SU-DHL-6 (cell line): ENCODE data around the gene CTNND2.

ENCODE experiments used
- H2AFZ ChIP-seq: fragments of 200-600 bp; sonication (generic); 2 replicates; pipeline ENCODE4 v1.6.1; 2014; ENCODE audit warnings: low read depth, mild to moderate bottlenecking, moderate library complexity, mixed read lengths, antibody characterized with exemption, low read length; ENCODE audit not compliant: severe bottlenecking
- H3F3A ChIP-seq: fragments of 200-600 bp; shearing (Covaris generic); 2 replicates; pipeline ENCODE4 v1.6.0; 2016; ENCODE audit warnings: antibody characterized with exemption, mild to moderate bottlenecking; ENCODE audit not compliant: insufficient read depth
- H3K27ac ChIP-seq: fragments of 200-600 bp; sonication (generic); 2 replicates; pipeline ENCODE4 v1.5.1; 2016; ENCODE audit warnings: low read depth, mild to moderate bottlenecking, low read length, moderate library complexity, mixed read lengths
- H3K27me3 ChIP-seq: fragments of 200-600 bp; sonication (generic), shearing (Covaris generic); 2 replicates; pipeline ENCODE4 v1.6.0; 2014; ENCODE audit warnings: mild to moderate bottlenecking, low read length
- H3K36me3 ChIP-seq: fragments of 200-600 bp; sonication (generic); 2 replicates; pipeline ENCODE4 v1.6.1; 2014; ENCODE audit warnings: mild to moderate bottlenecking, low read length, mixed read lengths
- H3K4me2 ChIP-seq: fragments of 300-600, 200-600 bp; shearing (Covaris generic), sonication (generic); 2 replicates; pipeline ENCODE4 v1.6.0; 2014; ENCODE audit warnings: low read length, low read depth, mild to moderate bottlenecking; ENCODE audit not compliant: poor library complexity, severe bottlenecking
- H3K4me3 ChIP-seq: fragments of 200-600 bp; sonication (generic); 2 replicates; pipeline ENCODE4 v1.5.1; 2014; ENCODE audit warnings: antibody characterized with exemption, low read length, mild to moderate bottlenecking, mixed read lengths; ENCODE audit not compliant: insufficient read depth, poor library complexity, severe bottlenecking
- H3K79me2 ChIP-seq: fragments of 200-600 bp; sonication (generic); 2 replicates; pipeline ENCODE4 v1.6.1; 2014; ENCODE audit warnings: mild to moderate bottlenecking, low read length, moderate library complexity; ENCODE audit not compliant: insufficient read depth
- H3K9ac ChIP-seq: fragments of 200-600 bp; sonication (generic); 2 replicates; pipeline ENCODE4 v1.7.0; 2014; ENCODE audit warnings: mild to moderate bottlenecking, low read length
- H3K9me2 ChIP-seq: fragments of 200-600 bp; sonication (generic); replicated peaks from 2 replicates; pipeline ENCODE4 v1.6.1; 2014; ENCODE audit warnings: low read length; ENCODE audit not compliant: insufficient read depth
- H3K9me3 ChIP-seq: fragments of 200-600 bp; sonication (generic); 2 replicates; pipeline ENCODE4 v1.6.1; 2014; ENCODE audit warnings: low read length, mixed read lengths; ENCODE audit not compliant: insufficient read depth
- H4K20me1 ChIP-seq: fragments of 200-600 bp; sonication (generic); 2 replicates; pipeline ENCODE4 v1.6.1; 2014; ENCODE audit warnings: low read depth, mild to moderate bottlenecking, antibody characterized with exemption, low read length, moderate library complexity, mixed read lengths
- EZH2phosphoT487 ChIP-seq: fragments of 200-600 bp; sonication (generic), shearing (Covaris generic); conservative IDR thresholded peaks from 2 replicates; pipeline ENCODE4 v1.6.1; 2018; ENCODE audit warnings: mild to moderate bottlenecking, antibody characterized with exemption, low read length, moderate library complexity, mixed read lengths
- TF ChIP-seq, protein P1 (sequence below): fragments of 200-600 bp; sonication (generic); IDR thresholded peaks from one replicate; pipeline ENCODE4 v1.5.1; 2017; ENCODE audit warnings: antibody characterized with exemption, mild to moderate bottlenecking, low read length, moderate library complexity; ENCODE audit not compliant: insufficient read depth, poor library complexity, severe bottlenecking

Gene CTNND2

DNA sequence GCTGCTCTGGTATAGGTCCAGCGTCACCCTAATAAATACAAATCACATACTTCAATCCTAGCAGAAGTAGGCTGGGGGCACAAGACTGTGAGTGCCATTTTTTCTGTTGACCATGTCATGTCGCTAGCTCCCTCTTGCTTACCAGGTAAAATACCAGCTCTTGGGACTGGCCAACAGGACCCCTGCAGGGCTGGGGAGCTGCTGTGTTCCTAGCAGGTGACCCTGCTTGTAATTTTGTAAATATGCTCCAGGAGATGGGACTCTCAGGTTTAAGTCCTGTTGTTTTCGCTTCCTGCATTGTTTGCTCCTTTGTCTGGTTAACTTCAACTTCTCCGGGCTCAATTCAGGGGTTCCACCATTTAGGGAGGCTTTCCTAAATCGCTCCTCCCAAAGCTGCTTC, 856.6 kb downstream of the CTNND2 start:
- H3K9ac ChIP-seq: no peak overlapping the region
- H3K27ac ChIP-seq: no peak overlapping the region
- no peaks in the 10 kb centered on the region for H3K9me3 ChIP-seq
- H3K4me3 ChIP-seq: no peak overlapping the region
- H2AFZ ChIP-seq: no peak overlapping the region
- H3K36me3 ChIP-seq: no peaks in the 10 kb centered on the region
- no peaks in the 10 kb centered on the region for H3K27me3 ChIP-seq
- H3K79me2 ChIP-seq: no peaks in the 10 kb centered on the region
- H3K9me2 ChIP-seq: no peaks in the 10 kb centered on the region
- H3K4me2 ChIP-seq: no peak overlapping the region
- TF ChIP-seq EZH2phosphoT487: no peak
- TF ChIP-seq, protein P1, sequence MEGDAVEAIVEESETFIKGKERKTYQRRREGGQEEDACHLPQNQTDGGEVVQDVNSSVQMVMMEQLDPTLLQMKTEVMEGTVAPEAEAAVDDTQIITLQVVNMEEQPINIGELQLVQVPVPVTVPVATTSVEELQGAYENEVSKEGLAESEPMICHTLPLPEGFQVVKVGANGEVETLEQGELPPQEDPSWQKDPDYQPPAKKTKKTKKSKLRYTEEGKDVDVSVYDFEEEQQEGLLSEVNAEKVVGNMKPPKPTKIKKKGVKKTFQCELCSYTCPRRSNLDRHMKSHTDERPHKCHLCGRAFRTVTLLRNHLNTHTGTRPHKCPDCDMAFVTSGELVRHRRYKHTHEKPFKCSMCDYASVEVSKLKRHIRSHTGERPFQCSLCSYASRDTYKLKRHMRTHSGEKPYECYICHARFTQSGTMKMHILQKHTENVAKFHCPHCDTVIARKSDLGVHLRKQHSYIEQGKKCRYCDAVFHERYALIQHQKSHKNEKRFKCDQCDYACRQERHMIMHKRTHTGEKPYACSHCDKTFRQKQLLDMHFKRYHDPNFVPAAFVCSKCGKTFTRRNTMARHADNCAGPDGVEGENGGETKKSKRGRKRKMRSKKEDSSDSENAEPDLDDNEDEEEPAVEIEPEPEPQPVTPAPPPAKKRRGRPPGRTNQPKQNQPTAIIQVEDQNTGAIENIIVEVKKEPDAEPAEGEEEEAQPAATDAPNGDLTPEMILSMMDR: no peak
- no peaks in the 10 kb centered on the region for H3F3A ChIP-seq
- H4K20me1 ChIP-seq: no peaks in the 10 kb centered on the region

GRCh38 chr5:11047030-11047429, 857.2 kb downstream of the CTNND2 start:
- Histone ChIP-seq H3K79me2 (no peaks in the 10 kb centered on the region), H3K27ac (no peak overlapping the region), H3K4me2 (no peak overlapping the region), H3K36me3 (no peaks in the 10 kb centered on the region), H4K20me1 (no peaks in the 10 kb centered on the region), H3K9ac (no peak overlapping the region), H3K9me2 (no peaks in the 10 kb centered on the region), H3K9me3 (no peaks in the 10 kb centered on the region), H3K27me3 (no peaks in the 10 kb centered on the region), H3F3A (no peaks in the 10 kb centered on the region), H2AFZ (no peak overlapping the region), H3K4me3 (no peak overlapping the region)
- TF ChIP-seq, protein P1: no peak
- TF ChIP-seq EZH2phosphoT487: no peak

GRCh38 chr5:11046160-11046559, 858.1 kb downstream of the CTNND2 start:
- Histone ChIP-seq H3K27ac (no peak overlapping the region), H3K4me3 (no peak overlapping the region), H3K9me3 (no peaks in the 10 kb centered on the region), H3K79me2 (no peaks in the 10 kb centered on the region), H3K9me2 (no peaks in the 10 kb centered on the region), H4K20me1 (no peaks in the 10 kb centered on the region), H3K27me3 (no peaks in the 10 kb centered on the region), H3K36me3 (no peaks in the 10 kb centered on the region), H3K4me2 (no peak overlapping the region), H2AFZ (no peak overlapping the region), H3K9ac (no peak overlapping the region), H3F3A (no peaks in the 10 kb centered on the region)
- TF ChIP-seq, protein P1: no peak
- no peak for TF ChIP-seq EZH2phosphoT487
